CD1c-positive myeloid dendritic cell (primary cell): ENCODE data around the gene TMPRSS15.

Experiments
- DNase-seq: peaks from one replicate; pipeline ENCODE4 v3.0.0-alpha.2; 2016; ENCODE audit errors: extremely low spot score

TMPRSS15 gene

DNA sequence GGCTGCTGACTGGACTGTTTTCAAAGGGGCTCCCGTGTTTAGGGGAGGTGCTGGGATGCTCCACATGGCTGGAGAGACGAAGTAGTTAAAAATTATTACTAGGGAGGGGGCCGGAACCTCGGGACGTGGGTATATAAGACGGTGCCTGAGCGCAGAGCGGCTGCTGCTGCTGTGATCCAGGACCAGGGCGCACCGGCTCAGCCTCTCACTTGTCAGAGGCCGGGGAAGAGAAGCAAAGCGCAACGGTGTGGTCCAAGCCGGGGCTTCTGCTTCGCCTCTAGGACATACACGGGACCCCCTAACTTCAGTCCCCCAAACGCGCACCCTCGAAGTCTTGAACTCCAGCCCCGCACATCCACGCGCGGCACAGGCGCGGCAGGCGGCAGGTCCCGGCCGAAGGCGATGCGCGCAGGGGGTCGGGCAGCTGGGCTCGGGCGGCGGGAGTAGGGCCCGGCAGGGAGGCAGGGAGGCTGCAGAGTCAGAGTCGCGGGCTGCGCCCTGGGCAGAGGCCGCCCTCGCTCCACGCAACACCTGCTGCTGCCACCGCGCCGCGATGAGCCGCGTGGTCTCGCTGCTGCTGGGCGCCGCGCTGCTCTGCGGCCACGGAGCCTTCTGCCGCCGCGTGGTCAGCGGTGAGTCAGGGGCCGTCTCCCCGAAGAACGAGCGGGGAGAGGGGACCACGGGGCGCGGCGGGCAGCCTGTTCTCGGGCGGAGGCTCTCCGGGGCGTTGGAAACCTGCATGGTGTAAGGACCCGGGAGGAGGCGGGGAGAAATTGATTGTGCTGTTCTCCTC lies 158.7 kb downstream of the TMPRSS15 start, which contains the start of gene CHODL:
CHODL (plus strand) TSS at position 163 of the 793 bp plus-strand sequence; CDS start at position 554, 391 bp downstream.
- DNase-seq = no peak

DNA sequence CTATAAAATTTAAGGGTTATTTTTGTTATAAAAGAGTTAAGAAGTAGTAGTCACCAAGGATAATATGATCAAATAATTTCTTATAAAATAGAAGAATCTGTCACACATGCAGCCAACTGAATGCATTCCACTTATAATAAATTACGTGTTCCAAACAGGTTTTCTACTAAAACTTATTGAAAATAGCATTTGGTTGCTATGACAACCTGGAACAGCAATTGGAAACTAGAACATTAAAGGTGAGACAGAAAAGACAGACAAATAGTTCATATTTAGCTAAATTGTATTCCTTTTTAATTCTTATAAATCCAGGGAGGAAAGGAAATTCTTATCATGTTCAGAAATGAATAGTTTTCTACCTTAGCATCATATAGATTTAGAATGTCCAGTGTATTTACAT lies 168.0 kb downstream of the TMPRSS15 start:
- DNase-seq = no peak

DNA sequence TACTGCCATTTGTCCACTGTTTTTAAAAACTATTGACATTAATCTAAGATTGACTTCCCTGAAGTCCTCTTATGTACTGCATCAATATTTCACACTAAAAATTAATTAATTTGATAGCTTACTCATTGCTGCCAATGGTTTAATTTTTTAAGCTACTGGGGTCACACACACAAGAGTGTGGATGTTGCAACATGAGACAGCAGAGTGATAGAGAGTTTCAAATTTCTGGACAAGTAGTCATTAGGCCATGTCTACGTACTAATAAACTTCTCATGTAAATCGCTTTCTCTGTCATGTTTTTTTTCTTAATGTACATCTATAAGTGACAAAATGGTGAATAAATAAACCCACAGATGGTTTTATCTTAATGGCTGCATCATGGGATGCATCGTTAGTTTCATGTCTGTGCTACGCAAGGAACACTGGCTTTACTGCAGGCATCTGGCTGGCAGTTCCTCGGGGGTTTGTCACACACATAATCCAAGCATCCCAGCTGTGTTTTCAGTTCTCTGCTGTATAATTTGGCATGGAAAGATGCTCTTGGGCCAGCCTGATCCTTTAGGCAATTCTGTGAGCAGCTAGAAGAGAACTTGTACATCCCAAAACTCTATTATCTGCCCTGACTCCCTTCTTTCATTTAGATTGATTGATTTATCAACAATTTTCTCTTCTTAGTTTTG lies 175.4 kb downstream of the TMPRSS15 start:
- DNase-seq = no peak

DNA sequence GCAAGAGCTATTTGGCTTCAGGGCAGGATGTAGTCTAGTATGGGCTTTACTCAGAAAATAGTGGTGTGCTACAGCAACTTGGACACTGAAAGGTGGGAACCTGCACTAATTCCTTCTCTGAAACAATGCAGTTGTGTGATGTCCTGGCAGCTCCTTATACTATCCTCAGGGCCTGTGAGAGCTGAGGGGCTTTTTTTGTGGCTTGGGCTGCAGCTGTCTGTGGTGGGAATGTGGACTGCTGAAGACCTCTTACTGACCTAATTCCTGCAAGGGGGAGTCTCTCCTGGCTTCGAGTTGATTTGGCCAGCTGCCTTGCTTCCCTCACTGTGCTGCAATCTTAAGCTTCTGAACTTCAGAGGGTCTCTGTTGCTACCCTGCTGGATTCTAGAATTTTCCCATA lies 181.2 kb downstream of the TMPRSS15 start:
- DNase-seq = no peak

DNA sequence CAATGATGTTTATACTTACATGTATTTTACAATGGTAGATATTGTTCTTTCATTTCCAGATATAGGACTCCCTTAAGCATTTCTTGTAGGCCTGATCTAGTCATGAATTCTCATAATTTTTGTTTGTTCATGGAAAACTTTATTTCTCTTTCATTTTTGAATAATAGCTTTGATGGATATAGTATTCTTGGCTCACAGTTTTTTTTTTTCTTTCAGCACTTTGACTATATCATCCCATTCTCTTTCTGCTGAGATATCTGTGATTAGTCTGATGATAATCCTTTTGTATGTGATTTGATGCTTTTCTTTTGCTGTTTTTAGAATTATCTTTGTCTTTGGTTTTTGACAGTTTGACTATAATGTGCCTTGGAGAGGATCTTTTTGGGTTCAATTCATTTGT lies 183.1 kb downstream of the TMPRSS15 start:
- no peak for DNase-seq
